ENCODE measurements around the gene NOL3. TPM values are rescaled to one million over a fixed set of nuclear protein-coding genes. Genes with fewer than 3 reads are reported as not detected.
A peak's percentile ranks its signal among the peaks of the same experiment; 100 is the strongest.

NOL3 gene
- total RNA-seq, 1 experiment from 2014 or later: 49.8 TPM

DNA sequence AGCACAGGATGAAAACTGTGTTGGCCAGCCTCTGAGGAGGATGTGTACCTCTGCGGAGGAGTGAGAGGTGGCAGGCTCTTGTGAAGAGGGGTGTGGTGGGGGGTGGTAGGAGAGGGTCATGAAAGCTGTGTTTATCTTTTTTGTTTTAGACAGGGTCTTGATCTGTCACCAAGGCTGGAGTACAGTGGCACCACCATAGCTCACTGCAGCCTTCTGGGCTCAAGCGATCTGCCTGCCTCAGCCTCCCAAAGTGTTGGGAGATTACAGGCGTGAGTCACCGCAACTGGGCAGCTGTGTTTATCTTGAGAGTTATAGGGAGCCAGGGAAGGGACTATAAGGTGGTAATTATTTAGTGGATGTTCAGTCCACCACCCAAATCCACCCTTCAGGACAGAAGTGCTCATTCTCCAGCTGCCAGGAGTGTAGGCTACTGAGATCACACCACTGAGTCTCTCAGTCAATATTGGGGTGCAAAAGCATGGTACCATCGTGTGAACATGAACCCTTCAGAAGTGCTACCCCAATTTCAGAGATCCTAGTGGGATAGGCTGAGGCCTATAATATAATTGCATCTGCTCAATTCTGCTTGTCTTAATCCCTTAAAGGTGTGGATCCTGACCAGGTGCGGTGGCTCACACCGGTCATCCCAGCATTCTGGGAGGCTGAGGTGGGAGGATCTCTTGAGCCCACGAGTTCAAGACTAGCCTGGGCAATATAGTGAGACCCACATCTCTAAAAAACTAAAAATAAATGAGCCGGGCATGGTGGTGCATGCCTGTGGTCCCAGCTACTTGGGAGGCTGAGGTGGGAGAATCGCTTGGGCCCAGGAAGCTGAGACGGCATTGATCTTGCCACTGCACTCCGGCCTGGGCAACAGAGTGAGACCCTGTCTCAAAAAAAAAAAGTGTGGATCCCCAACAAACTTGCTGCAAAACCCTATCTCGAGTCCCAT is 20.4 kb downstream of the NOL3 start:
- Mint-ChIP-seq H3K4me1 (ENCODE audit: insufficient read depth, unreplicated experiment) (peaks cover 9% of the 10 kb centered on the region), H3K27me3 (ENCODE audit: insufficient read depth, unreplicated experiment) (no peaks in the 10 kb centered on the region), H3K9me3 (ENCODE audit: unreplicated experiment) (no peaks in the 10 kb centered on the region), H3K27ac (ENCODE audit: low read depth, unreplicated experiment) (peak overlapping the region; percentile 78), H3K36me3 (ENCODE audit: insufficient read depth, unreplicated experiment) (peaks cover 16% of the 10 kb centered on the region), H3K4me3 (ENCODE audit: unreplicated experiment) (peak overlapping the region; percentile 77)
- TF ChIP-seq, protein P1, sequence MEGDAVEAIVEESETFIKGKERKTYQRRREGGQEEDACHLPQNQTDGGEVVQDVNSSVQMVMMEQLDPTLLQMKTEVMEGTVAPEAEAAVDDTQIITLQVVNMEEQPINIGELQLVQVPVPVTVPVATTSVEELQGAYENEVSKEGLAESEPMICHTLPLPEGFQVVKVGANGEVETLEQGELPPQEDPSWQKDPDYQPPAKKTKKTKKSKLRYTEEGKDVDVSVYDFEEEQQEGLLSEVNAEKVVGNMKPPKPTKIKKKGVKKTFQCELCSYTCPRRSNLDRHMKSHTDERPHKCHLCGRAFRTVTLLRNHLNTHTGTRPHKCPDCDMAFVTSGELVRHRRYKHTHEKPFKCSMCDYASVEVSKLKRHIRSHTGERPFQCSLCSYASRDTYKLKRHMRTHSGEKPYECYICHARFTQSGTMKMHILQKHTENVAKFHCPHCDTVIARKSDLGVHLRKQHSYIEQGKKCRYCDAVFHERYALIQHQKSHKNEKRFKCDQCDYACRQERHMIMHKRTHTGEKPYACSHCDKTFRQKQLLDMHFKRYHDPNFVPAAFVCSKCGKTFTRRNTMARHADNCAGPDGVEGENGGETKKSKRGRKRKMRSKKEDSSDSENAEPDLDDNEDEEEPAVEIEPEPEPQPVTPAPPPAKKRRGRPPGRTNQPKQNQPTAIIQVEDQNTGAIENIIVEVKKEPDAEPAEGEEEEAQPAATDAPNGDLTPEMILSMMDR (IDR thresholded peaks at IDR 0.05; ENCODE audit: unreplicated experiment): no peak
- ChIA-PET CTCF (interaction anchor here (0.9 to 1.6 kb wide), 3 partner anchors 8 to 55 kb away, joined by 3 to 4 read pairs (median 4); partner anchors contain the start of gene ELMO3), POLR2A (interaction anchor here (1.4 kb wide), 1 partner anchor 16 kb away, joined by 8 read pairs; no protein-coding TSS in a partner anchor)
- no peak for DNase-seq (ENCODE audit: unreplicated experiment)
- no TSS peak for BruUV-seq (replicated peaks)
- intact Hi-C loops (cut with micrococcal nuclease): no loop called here

DNA sequence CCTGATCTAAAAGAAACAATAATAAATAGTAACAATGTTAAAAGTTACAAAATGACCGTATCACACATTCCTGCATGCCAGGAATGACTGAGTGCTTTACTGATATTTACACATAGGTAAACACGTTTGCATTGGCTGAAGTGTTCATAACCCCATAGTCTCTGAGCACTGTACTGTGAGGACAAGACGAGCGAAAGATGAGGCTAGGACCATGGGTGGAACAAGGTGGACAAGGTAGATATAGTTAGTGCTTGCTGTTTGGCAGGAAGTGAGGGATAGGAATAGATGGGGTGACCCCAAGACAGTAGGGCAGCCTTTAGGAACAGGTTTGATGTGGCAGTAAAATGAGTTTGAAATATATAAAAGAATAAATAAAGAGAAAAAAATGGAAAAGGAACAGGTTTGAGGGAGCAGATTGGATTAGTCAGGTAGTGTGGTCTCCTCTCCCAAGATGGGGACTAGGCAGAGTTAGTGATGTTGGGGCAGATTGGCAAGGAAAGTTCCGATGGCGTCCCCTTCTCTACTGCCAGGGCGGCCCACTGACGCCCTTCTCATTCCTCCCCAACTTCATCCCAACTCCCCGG is 21.2 kb downstream of the NOL3 start:
- intact Hi-C loops (cut with micrococcal nuclease): no loop called here
- TF ChIP-seq, protein P1 (IDR thresholded peaks at IDR 0.05; ENCODE audit: unreplicated experiment): no peak
- peak overlapping the region; percentile 77 for H3K4me3 Mint-ChIP-seq (ENCODE audit: unreplicated experiment)
- POLR2A ChIA-PET: interaction anchor here (1.2 to 1.7 kb wide), 2 partner anchors 14 to 32 kb away, joined by 8 to 12 read pairs; partner anchors contain the start of genes FBXL8 and TRADD
- H3K27me3 Mint-ChIP-seq (ENCODE audit: insufficient read depth, unreplicated experiment): no peaks in the 10 kb centered on the region
- no peak for DNase-seq (ENCODE audit: unreplicated experiment)
- CTCF ChIA-PET: no interaction called here
- BruUV-seq (replicated peaks): no TSS peak
- peak overlapping the region; percentile 78 for H3K27ac Mint-ChIP-seq (ENCODE audit: low read depth, unreplicated experiment)
- peaks cover 16% of the 10 kb centered on the region for H3K4me1 Mint-ChIP-seq (ENCODE audit: insufficient read depth, unreplicated experiment)
- H3K9me3 Mint-ChIP-seq (ENCODE audit: unreplicated experiment): no peaks in the 10 kb centered on the region
- H3K36me3 Mint-ChIP-seq (ENCODE audit: insufficient read depth, unreplicated experiment): peaks cover 24% of the 10 kb centered on the region

DNA sequence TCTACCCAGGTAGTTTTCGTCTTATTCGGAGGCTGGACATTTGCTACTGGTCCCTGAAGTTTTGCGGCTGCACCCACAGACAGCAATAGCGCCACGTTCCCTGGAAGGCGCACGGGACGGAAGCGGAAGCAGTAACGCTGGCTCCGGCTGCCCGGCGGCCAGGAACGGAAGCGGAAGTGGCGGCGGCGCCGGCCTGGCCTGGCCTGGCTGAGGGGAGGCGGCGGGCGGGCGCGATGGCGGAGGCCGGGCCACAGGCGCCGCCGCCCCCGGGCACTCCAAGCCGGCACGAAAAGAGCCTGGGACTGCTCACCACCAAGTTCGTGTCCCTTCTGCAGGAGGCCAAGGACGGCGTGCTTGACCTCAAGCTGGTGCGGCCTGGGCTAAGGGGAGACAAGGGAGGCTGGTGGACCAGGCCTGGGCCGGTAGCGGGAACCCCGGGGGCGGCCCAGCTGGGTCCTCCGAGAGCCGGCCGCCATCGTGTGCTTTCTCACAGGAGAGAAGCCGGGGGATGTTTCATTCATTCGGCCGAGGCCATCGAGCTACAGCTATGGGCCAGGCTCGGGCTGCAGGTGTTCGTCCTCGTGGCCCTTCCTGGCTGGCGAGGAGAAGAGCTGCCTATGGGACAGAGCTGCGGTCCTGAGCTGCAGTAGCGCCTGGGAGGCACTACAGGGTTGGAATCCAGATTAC is 21.8 kb downstream of the NOL3 start, which contains the start of gene E2F4:
Gene E2F4 (plus strand): TSS at position 161 of the 687 bp plus-strand sequence. CDS start 73 bp downstream, at position 234.
- intact Hi-C loops (cut with micrococcal nuclease): loop anchor here (2.0 kb wide), 1 partner anchor 87 kb away; the partner anchor contains the start of gene PLEKHG4
- DNase-seq (ENCODE audit: unreplicated experiment): peak; percentile 88
- TF ChIP-seq, protein P1 (IDR thresholded peaks at IDR 0.05; ENCODE audit: unreplicated experiment): no peak
- Mint-ChIP-seq H3K4me1 (ENCODE audit: insufficient read depth, unreplicated experiment) (peaks cover 22% of the 10 kb centered on the region), H3K27me3 (ENCODE audit: insufficient read depth, unreplicated experiment) (no peaks in the 10 kb centered on the region), H3K27ac (ENCODE audit: low read depth, unreplicated experiment) (peak within 1 kb of the TSS; percentile 78), H3K9me3 (ENCODE audit: unreplicated experiment) (no peaks in the 10 kb centered on the region), H3K4me3 (ENCODE audit: unreplicated experiment) (peak within 1 kb of the TSS; percentile 77), H3K36me3 (ENCODE audit: insufficient read depth, unreplicated experiment) (peaks cover 31% of the 10 kb centered on the region)
- POLR2A ChIA-PET: interaction anchor here (0.6 to 2.6 kb wide), 10 partner anchors 9 to 75 kb away, joined by 3 to 12 read pairs (median 7); partner anchors contain the start of genes FBXL8, FHOD1, MATCAP1 and TMEM208
- BruUV-seq (replicated peaks): TSS peak; percentile 58
- CTCF ChIA-PET: interaction anchor here (0.6 to 1.1 kb wide), 10 partner anchors 11 to 289 kb away, joined by 3 to 4 read pairs (median 3); partner anchors contain the start of gene ATP6V0D1
